Large intestine (tissue), 3 donors: ENCODE data around the gene CD8B. TPM values are rescaled to one million over a fixed set of nuclear protein-coding genes. Genes with fewer than 3 reads are reported as not detected.

Source experiments
- DNase-seq, 2 donors: peaks; one replicate each; pipeline versions ENCODE4 v3.0.0 to v3.0.0-alpha.2; 2013
- H3K27ac ChIP-seq: one replicate; pipeline ENCODE4 v1.5.1; 2013; ENCODE audit warnings: low read length
- H3K27me3 ChIP-seq: 2 replicates; pipeline ENCODE4 v1.6.1; 2013; ENCODE audit warnings: low read length; ENCODE audit not compliant: control insufficient read depth, insufficient read depth
- H3K36me3 ChIP-seq: 2 replicates; pipeline ENCODE4 v1.6.1; 2013; ENCODE audit warnings: low read length; ENCODE audit not compliant: control insufficient read depth, insufficient read depth
- H3K4me1 ChIP-seq: one replicate; pipeline ENCODE4 v1.6.1; 2013; ENCODE audit warnings: low read length; ENCODE audit not compliant: control insufficient read depth, insufficient read depth
- H3K4me3 ChIP-seq: one replicate; pipeline ENCODE4 v1.5.1; 2013; ENCODE audit warnings: low read length
- H3K9me3 ChIP-seq: one replicate; pipeline ENCODE4 v1.6.1; 2013; ENCODE audit warnings: mild to moderate bottlenecking, low read depth, low read length, moderate library complexity; ENCODE audit not compliant: control insufficient read depth
- WGBS: methylation state at CpG from one replicate; pipeline ENCODE4 v1.1.5; 2013; ENCODE audit warnings: low lambda C conversion rate; ENCODE audit not compliant: insufficient coverage; 5-methylcytosine and 5-hydroxymethylcytosine counted together
- polyA plus RNA-seq: library from polyadenylated mRNA; unstranded; fragments of 120-200 nt; gene quantifications from one replicate; pipeline ENCODE4 v1.2.1, GENCODE V29; 2013

Gene CD8B
- polyA plus RNA-seq, 1 donor: 7.3 TPM

- no peaks in the 10 kb centered on the region for H3K4me1 ChIP-seq
- no peak for DNase-seq
- no CpG with 5 or more reads among the region's 6 CpGs for whole genome bisulfite sequencing
- no peaks in the 10 kb centered on the region for H3K27me3 ChIP-seq
- peaks cover 70% of the 10 kb centered on the region for H3K36me3 ChIP-seq
- no peaks in the 10 kb centered on the region for H3K9me3 ChIP-seq
- H3K4me3 ChIP-seq: no peak overlapping the region
- H3K27ac ChIP-seq: no peak overlapping the region
Observed at GRCh38 chr2:86770816-86771301, 90.8 kb downstream of the CD8B start.

GRCh38 chr2:86769838-86770237 is 91.8 kb downstream of the CD8B start:
- no peak overlapping the region for H3K27ac ChIP-seq
- no peak for DNase-seq
- H3K4me1 ChIP-seq: no peaks in the 10 kb centered on the region
- peaks cover 68% of the 10 kb centered on the region for H3K36me3 ChIP-seq
- 100% methylated on average over 1 of the region's 4 CpGs for WGBS
- H3K4me3 ChIP-seq: no peak overlapping the region
- H3K27me3 ChIP-seq: no peaks in the 10 kb centered on the region
- no peaks in the 10 kb centered on the region for H3K9me3 ChIP-seq

DNA sequence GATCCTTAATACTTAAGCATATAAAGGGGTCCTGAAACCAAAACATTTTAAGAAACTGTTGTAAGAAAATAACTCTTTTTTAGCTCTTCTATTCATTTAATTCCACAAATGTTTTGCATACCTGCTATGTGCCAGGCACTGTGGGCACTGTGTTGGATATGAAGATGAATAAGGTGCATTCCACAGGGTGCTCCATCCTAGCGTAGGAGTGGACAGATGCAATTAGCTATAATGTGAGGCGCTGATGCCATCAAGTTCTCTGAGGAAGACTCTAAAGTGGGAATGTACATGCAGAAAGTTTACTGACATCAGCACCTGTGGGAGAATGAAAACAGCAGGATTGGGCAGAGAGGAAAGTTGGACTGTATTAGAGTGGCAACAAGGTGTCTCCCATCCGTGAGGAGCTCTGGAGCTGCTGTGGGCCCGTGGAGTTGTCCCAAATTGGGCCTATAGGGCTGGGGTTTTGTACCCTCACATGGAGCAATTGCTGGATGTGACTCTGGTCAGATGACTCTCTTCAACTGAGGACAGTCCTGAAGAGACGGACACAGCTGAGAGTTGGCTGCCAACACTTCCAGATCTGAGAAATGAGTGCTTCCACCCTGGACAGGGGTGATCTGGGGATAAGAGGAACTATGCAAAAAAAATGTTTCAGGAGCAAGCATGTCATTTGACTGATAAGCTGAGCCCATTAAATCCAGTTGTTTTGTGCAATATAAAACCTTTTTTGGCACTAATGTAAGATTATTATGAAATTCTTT is 93.3 kb downstream of the CD8B start:
- DNase-seq: no peak
- peaks cover 56% of the 10 kb centered on the region for H3K36me3 ChIP-seq
- whole genome bisulfite sequencing: 100% methylated on average over 1 of the region's 5 CpGs

More for the DNA sequence above, 93.3 kb downstream of the CD8B start:
- H3K27ac ChIP-seq: no peak overlapping the region
- H3K4me1 ChIP-seq: no peaks in the 10 kb centered on the region
- no peak overlapping the region for H3K4me3 ChIP-seq
- H3K9me3 ChIP-seq: no peaks in the 10 kb centered on the region
- no peaks in the 10 kb centered on the region for H3K27me3 ChIP-seq

Other genes with a start within 250 kb of the CD8B start
- gene RNF103, start 238.0 kb downstream of the CD8B start, polyA plus RNA-seq: 42.9 TPM
- 52.8 TPM for gene RMND5A, start 141.6 kb downstream of the CD8B start, polyA plus RNA-seq
- 2.1 TPM for gene CD8A, start 71.0 kb downstream of the CD8B start, polyA plus RNA-seq
- 2.2 TPM for gene RGPD1, start 80.2 kb upstream of the CD8B start, polyA plus RNA-seq
- 8.2 TPM for gene PLGLB1, start 160.0 kb upstream of the CD8B start, polyA plus RNA-seq